ENCODE results near the gene ACAP3.

Gene ACAP3

DNA sequence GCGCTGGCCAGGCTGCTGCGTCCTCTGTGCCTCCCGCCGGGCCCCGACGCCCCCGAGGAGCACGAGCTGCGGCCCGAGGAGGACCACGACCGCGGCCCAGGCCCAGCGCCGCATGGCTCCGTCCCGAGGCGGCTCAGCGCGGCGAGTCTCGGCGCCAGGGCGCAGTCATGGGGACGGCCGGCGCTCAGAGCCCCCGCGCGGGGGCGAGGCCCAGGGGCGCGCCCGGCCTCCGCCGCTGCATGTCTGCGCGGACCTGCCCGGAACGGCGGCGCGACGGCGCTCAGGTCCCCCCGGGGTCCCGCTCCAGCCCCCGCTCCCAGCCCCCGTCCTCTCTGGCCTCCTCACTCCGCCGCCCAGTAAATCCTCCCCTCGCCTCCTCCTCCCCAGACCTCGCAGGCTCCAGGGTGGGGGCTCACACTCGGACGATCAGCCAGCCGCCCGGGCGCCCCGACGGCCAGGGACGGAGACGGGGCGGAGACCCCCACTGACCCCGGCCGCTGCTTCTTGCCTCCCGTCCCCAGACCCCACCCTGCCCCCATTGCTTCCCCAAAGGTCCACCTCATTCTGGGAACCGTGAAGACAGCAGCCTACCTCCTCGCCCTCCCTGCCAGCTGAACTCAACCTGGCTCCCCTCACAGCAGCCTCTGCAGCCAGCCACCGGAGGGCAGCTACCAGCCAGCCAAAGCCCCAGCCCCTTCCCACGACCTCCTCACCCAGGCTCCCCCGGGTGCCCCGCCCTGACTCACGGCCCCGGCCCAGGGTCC lies 61.0 kb downstream of the ACAP3 start, which contains the start of gene C1QTNF12:
Gene C1QTNF12, minus strand, starts transcription at position 146 of the 764 bp plus-strand sequence. Its CDS starts 32 bp downstream, at position 114.
- no peaks in the 10 kb centered on the region for H3K9me2 ChIP-seq (replicated peaks; ENCODE audit: insufficient read depth, low read length)
- H3K27me3 ChIP-seq (replicated peaks; ENCODE audit: insufficient read depth, low read length) = peaks cover 30% of the 10 kb centered on the region
- no peak within 1 kb of the TSS for H2AFZ ChIP-seq (ENCODE audit: low read length)
- H3K27ac ChIP-seq (ENCODE audit: low read length) = no peak within 1 kb of the TSS
- no peaks in the 10 kb centered on the region for H3K79me2 ChIP-seq (ENCODE audit: low read length)
- H3K36me3 ChIP-seq (replicated peaks; ENCODE audit: insufficient read depth, low read length) = no peaks in the 10 kb centered on the region
- DNase-seq = no peak
- no peaks in the 10 kb centered on the region for H3F3A ChIP-seq (ENCODE audit: insufficient read depth, low read length)
- no peak within 1 kb of the TSS for H3K4me3 ChIP-seq (ENCODE audit: low read length)
- H3K9me3 ChIP-seq (replicated peaks; ENCODE audit: insufficient read depth, low read length) = no peaks in the 10 kb centered on the region
- no peak for TF ChIP-seq EZH2 (optimal IDR thresholded peaks at IDR 0.05; ENCODE audit: low read depth, low read length)
- TF ChIP-seq, protein P1, sequence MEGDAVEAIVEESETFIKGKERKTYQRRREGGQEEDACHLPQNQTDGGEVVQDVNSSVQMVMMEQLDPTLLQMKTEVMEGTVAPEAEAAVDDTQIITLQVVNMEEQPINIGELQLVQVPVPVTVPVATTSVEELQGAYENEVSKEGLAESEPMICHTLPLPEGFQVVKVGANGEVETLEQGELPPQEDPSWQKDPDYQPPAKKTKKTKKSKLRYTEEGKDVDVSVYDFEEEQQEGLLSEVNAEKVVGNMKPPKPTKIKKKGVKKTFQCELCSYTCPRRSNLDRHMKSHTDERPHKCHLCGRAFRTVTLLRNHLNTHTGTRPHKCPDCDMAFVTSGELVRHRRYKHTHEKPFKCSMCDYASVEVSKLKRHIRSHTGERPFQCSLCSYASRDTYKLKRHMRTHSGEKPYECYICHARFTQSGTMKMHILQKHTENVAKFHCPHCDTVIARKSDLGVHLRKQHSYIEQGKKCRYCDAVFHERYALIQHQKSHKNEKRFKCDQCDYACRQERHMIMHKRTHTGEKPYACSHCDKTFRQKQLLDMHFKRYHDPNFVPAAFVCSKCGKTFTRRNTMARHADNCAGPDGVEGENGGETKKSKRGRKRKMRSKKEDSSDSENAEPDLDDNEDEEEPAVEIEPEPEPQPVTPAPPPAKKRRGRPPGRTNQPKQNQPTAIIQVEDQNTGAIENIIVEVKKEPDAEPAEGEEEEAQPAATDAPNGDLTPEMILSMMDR (IDR thresholded peaks at IDR 0.05; ENCODE audit: low read length) = no peak
- no peak for TF ChIP-seq EZH2phosphoT487 (IDR thresholded peaks at IDR 0.05; ENCODE audit: low read length)
- H3K9ac ChIP-seq (ENCODE audit: low read length) = no peak within 1 kb of the TSS
- no peaks in the 10 kb centered on the region for H4K20me1 ChIP-seq (ENCODE audit: insufficient read depth, low read length)
- H3K4me2 ChIP-seq (ENCODE audit: low read depth, low read length) = no peak within 1 kb of the TSS
- H3K4me1 ChIP-seq (ENCODE audit: low read length) = no peaks in the 10 kb centered on the region

DNA sequence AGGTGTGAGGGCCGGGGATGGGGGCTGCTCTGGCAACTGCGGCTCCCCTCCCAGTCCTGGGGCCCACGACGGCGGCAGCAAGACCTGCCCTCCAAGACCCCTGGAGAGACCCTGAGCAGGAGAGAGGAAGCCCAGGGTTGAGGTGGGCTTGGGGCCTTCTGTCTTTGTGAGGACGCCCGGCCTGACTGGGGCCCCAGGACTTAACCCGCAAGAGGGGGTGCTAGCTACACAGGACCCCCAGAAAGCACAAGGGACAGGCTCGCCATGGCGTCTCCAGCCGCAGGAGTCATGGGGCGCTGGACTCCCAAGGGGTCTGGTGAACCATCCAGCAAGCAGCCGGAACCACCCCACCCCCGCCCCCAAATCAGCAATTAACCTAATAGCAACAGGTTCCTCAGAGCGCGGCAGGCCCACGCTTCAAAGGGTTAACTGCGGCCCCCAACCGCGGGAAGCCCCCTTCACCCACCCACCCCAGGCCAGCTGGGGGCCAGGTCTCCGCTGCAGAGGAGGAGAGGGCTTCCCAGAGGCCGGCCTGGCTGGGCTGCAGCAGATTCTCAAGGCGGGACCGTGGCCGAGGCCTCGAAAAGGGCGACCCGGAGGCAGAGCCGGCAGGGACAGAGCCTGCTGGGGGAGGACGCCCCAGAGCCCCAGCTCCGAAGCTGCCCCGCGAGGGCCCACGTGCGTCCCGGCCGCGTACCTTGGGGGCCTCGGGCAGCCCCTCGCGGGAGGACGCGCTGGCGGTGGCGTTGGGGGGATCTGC lies 61.7 kb downstream of the ACAP3 start:
- Histone ChIP-seq H3K9me2 (replicated peaks; ENCODE audit: insufficient read depth, low read length) (no peaks in the 10 kb centered on the region), H3K4me2 (ENCODE audit: low read depth, low read length) (no peak overlapping the region), H2AFZ (ENCODE audit: low read length) (no peak overlapping the region), H3K4me1 (ENCODE audit: low read length) (no peaks in the 10 kb centered on the region), H3K79me2 (ENCODE audit: low read length) (no peaks in the 10 kb centered on the region), H3K36me3 (replicated peaks; ENCODE audit: insufficient read depth, low read length) (no peaks in the 10 kb centered on the region), H4K20me1 (ENCODE audit: insufficient read depth, low read length) (no peaks in the 10 kb centered on the region), H3K27ac (ENCODE audit: low read length) (no peak overlapping the region), H3K9me3 (replicated peaks; ENCODE audit: insufficient read depth, low read length) (no peaks in the 10 kb centered on the region), H3K9ac (ENCODE audit: low read length) (no peak overlapping the region), H3K27me3 (replicated peaks; ENCODE audit: insufficient read depth, low read length) (peaks cover 38% of the 10 kb centered on the region), H3K4me3 (ENCODE audit: low read length) (no peak overlapping the region), H3F3A (ENCODE audit: insufficient read depth, low read length) (no peaks in the 10 kb centered on the region)
- TF ChIP-seq EZH2phosphoT487 (IDR thresholded peaks at IDR 0.05; ENCODE audit: low read length) (no peak), EZH2 (optimal IDR thresholded peaks at IDR 0.05; ENCODE audit: low read depth, low read length) (no peak)
- TF ChIP-seq, protein P1 (IDR thresholded peaks at IDR 0.05; ENCODE audit: low read length) = no peak
- DNase-seq = no peak

DNA sequence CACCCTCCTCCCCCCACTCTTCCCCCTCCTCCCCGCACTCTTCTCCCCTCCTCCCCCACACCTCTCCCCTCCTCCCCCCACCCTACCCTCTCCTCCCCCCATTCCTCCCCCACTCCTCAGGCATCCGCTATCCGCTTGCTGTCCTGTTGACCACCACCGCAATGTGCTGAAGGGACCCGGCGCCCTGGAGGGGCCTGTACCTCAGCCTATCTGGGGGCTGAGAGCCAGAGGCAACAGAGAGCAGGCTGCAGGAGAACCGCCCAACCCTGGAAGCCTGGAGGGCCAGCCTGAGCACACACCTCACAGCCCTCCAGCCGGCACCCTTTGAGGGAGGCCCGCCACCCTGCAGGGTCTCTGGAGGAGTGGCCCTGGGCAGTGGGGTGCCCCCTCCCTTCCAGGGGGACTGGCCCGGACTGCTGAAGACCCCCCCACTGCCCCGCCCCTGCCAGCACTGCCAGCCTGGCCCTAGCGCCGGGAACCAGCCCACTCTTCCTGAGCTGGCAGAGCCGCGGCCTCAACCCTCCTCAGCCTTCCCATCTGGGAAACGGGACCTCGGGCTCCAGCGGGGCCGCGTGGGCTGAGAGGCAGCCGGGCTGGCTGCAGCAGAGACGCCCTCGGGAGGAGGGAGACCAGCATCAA lies 62.4 kb downstream of the ACAP3 start:
- H3K4me1 ChIP-seq (ENCODE audit: low read length) = no peaks in the 10 kb centered on the region
- H3K36me3 ChIP-seq (replicated peaks; ENCODE audit: insufficient read depth, low read length) = no peaks in the 10 kb centered on the region
- H4K20me1 ChIP-seq (ENCODE audit: insufficient read depth, low read length) = no peaks in the 10 kb centered on the region

More for the DNA sequence above, 62.4 kb downstream of the ACAP3 start:
- H3K27me3 ChIP-seq (replicated peaks; ENCODE audit: insufficient read depth, low read length) = peaks cover 42% of the 10 kb centered on the region
- H3K9me2 ChIP-seq (replicated peaks; ENCODE audit: insufficient read depth, low read length) = no peaks in the 10 kb centered on the region
- no peak overlapping the region for H3K4me2 ChIP-seq (ENCODE audit: low read depth, low read length)
- H2AFZ ChIP-seq (ENCODE audit: low read length) = no peak overlapping the region
- H3K79me2 ChIP-seq (ENCODE audit: low read length) = no peaks in the 10 kb centered on the region
- H3K9me3 ChIP-seq (replicated peaks; ENCODE audit: insufficient read depth, low read length) = no peaks in the 10 kb centered on the region
- no peaks in the 10 kb centered on the region for H3F3A ChIP-seq (ENCODE audit: insufficient read depth, low read length)
- H3K4me3 ChIP-seq (ENCODE audit: low read length) = no peak overlapping the region
- TF ChIP-seq EZH2 (optimal IDR thresholded peaks at IDR 0.05; ENCODE audit: low read depth, low read length) (no peak), EZH2phosphoT487 (IDR thresholded peaks at IDR 0.05; ENCODE audit: low read length) (no peak)
- TF ChIP-seq, protein P1 (IDR thresholded peaks at IDR 0.05; ENCODE audit: low read length) = no peak
- DNase-seq = no peak
- no peak overlapping the region for H3K9ac ChIP-seq (ENCODE audit: low read length)
- H3K27ac ChIP-seq (ENCODE audit: low read length) = no peak overlapping the region

Measured in MM.1S (cell line).